ENCODE measurements around the gene FAS.
A peak's percentile ranks its signal among the peaks of the same experiment; 100 is the strongest.

Gene FAS

DNA sequence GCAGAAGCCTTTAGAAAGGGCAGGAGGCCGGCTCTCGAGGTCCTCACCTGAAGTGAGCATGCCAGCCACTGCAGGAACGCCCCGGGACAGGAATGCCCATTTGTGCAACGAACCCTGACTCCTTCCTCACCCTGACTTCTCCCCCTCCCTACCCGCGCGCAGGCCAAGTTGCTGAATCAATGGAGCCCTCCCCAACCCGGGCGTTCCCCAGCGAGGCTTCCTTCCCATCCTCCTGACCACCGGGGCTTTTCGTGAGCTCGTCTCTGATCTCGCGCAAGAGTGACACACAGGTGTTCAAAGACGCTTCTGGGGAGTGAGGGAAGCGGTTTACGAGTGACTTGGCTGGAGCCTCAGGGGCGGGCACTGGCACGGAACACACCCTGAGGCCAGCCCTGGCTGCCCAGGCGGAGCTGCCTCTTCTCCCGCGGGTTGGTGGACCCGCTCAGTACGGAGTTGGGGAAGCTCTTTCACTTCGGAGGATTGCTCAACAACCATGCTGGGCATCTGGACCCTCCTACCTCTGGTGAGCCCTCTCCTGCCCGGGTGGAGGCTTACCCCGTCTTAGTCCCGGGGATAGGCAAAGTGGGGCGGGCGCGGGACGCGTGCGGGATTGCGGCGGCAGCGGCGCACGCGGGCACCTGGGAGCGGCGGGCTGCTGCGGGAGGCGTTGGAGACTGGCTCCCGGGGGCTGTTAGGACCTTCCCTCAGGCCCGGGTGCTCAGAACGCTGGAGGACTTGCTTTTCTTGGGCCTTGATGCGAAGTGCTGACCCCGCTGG is at the start of gene FAS:
Gene FAS, plus strand, starts transcription at position 415 of the 777 bp plus-strand sequence. Its CDS starts 79 bp downstream, at position 494.
- peak; percentile 80 for DNase-seq (ENCODE audit: low spot score)

- DNase-seq (ENCODE audit: low spot score): no peak
Measured at GRCh38 chr10:88941026-88941425, 49.6 kb upstream of the FAS start.

GRCh38 chr10:88943778-88944177 is 46.8 kb upstream of the FAS start:
- no peak for DNase-seq (ENCODE audit: low spot score)

GRCh38 chr10:88944813-88945212 is 45.8 kb upstream of the FAS start:
- DNase-seq (ENCODE audit: low spot score): no peak

- no peak for DNase-seq (ENCODE audit: low spot score)
Measured at GRCh38 chr10:88946200-88946599, 44.4 kb upstream of the FAS start.

DNA sequence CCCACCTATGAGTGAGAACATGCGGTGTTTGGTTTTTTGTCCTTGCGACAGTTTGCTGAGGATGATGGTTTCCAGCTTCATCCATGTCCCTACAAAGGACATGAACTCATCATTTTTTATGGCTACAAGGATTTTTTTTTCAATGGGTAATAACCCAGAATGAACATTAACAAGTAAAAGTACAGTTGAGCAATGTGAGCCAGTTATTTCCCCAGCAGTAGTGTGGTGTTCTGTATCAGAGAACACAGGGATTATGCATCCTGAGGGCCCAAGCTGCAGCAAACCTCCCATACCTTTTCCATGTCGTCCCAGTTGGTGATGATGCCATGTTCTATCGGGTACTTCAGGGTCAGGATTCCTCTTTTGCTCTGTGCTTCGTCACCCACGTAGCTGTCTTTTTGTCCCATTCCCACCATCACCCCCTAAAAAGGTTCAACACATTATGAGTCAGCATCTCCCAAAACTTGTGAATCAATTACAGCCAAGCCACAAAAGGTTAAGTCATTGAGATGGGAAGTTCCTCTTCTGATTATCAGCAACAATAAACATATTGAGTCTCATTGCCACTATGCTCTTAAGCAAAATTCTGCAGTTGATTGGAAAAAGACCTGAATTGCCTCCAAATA is 43.5 kb upstream of the FAS start:
- no peak for DNase-seq (ENCODE audit: low spot score)

DNA sequence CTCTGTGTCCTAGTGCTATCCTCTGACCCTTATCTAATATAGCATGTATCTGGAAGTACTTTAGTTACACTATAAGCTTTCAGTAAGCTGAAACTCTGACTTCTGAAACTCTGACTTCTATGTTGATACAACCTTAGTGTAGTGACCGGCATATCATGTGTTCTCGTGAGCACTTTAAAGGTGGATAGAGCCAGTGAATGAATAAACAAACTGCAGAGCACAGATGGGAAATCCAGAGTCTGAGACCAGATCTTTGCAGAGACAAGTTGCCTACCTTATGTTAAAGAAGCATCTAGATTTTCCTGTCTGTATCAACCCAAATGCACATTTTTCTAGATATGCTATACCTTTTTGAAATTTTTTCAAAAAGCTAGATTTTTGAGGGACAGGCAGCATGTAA is 41.5 kb upstream of the FAS start:
- DNase-seq (ENCODE audit: low spot score): no peak

GRCh38 chr10:88949912-88950837 is 40.4 kb upstream of the FAS start:
- no peak for DNase-seq (ENCODE audit: low spot score)

GRCh38 chr10:88952647-88953111 is 37.9 kb upstream of the FAS start, which contains the start of gene ACTA2:
ACTA2 (minus strand) TSS chr10:88952773; CDS start chr10:88948930, 3,843 bp downstream.
- DNase-seq (ENCODE audit: low spot score): peak; percentile 46

DNA sequence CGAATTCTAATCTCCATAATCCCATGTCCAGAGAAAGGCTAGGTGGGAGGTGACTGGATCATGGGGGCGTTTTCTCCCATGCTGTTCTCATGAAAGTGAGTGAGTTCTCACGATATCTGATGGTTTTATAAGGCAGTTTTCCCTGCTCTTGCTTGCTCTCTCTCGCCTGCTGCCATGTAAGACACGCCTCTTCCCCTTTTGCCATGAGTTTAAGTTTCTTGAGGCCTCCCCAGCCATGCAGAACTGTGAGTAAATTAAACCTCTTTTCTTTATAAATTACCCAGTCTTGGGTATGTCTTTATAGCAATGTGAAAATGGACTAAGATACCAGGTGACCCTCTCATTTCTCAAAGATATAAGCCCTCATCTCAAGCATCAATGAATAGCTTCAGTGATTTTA is 36.9 kb upstream of the FAS start:
- DNase-seq (ENCODE audit: low spot score): no peak

DNA sequence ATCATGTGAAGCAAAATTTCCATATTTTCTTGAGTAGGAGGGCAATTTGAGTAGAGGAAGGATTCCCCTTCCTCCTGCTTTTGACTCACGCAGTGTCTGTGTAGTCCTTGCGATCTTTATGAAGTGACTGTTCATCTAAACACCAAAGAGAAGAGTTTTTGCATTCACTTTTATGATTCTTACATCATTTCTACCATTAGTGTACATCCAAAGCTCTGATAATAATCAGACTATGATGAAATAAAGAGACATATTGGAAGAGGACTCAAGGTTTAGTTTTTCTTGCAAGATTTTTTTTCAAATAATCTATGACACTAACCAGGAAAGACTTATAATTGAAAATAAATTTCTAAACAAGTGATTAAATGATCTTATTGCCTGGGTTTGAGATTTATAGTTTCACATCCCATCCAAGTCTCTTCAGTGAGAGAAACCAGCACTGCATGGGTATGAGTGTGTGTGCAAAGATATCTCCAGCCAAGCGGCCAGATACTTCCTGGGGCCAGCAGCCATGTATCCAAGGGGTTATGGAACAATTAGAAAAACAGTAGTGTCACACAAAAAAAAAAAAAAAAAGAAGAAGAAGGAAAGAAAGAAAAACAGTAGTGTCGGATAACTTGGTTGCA is 36.0 kb upstream of the FAS start:
- DNase-seq (ENCODE audit: low spot score): no peak

GRCh38 chr10:88957381-88957780 is 33.2 kb upstream of the FAS start:
- no peak for DNase-seq (ENCODE audit: low spot score)

- no peak for DNase-seq (ENCODE audit: low spot score)
Measured at GRCh38 chr10:88958721-88959120, 31.9 kb upstream of the FAS start.

GRCh38 chr10:88960802-88961201 is 29.8 kb upstream of the FAS start:
- DNase-seq (ENCODE audit: low spot score): no peak

GRCh38 chr10:88961266-88961665 is 29.3 kb upstream of the FAS start:
- no peak for DNase-seq (ENCODE audit: low spot score)

- DNase-seq (ENCODE audit: low spot score): no peak
Measured at GRCh38 chr10:88962336-88962735, 28.3 kb upstream of the FAS start.

GRCh38 chr10:88963318-88963717 is 27.3 kb upstream of the FAS start:
- DNase-seq (ENCODE audit: low spot score): no peak

GRCh38 chr10:88964360-88964759 is 26.2 kb upstream of the FAS start:
- no peak for DNase-seq (ENCODE audit: low spot score)

DNA sequence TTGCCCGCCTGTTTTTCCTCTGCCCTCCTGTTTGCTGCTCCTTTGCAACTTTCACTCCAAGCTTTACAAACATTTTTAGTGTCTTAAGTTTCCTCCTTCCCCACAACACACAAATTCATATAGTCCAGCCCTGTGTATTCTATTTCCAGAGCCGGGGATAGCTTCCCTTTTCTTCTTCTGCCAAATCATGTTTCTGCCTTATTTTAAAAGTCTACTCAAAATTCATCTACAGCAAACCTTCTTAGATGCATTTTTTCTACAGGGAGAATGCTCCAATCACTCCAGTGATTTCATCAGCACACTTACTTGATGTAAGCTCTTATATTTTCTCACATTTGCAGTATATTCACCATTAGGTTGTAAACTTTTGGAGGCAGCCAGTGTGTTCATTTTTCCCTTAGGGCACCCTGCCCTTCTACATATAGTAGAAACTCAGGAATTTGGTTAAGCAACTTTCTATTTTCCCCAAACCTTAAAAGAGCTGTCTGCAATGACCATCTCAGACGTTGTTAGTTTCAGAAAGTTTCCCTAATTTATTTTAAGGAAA is 25.7 kb upstream of the FAS start:
- DNase-seq (ENCODE audit: low spot score): no peak

DNA sequence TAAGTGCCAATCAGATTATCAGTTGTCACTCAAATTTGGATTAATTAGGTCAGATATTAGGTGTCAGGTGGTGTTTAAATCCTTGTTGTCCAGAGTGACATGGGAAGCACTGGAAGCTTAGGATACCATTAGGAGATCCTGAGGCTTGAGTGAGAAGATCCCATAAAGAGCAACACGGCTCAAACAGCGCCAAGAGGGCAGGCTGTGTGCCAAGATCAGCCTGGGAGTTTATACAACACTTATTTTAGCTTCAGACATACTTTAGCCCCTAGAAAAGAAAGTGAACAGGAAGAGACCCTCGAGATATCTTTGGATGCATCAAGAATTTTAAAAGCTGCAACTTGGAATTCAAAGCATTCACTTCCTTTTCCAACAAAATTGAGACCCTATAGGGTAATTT is 23.8 kb upstream of the FAS start:
- DNase-seq (ENCODE audit: low spot score): no peak

GRCh38 chr10:88968391-88968790 is 22.2 kb upstream of the FAS start:
- DNase-seq (ENCODE audit: low spot score): peak; percentile 39
